MM.1S (cell line): Measurements from ENCODE around the gene RBM47.
"Not testable (repeated sequence)": the region's sequence is repeated elsewhere in the genome, so short reads cannot be mapped to it uniquely, and the experiment has no call there.

Source experiments
- DNase-seq: peaks from one replicate; pipeline ENCODE4 v3.0.0-alpha.2; 2015
- H2AFZ ChIP-seq: fragments of 300-600 bp; sonication (generic); 2 replicates; pipeline ENCODE4 v1.6.0; 2016; ENCODE audit warnings: antibody characterized with exemption, low read length
- H3F3A ChIP-seq: fragments of 300-600 bp; sonication (generic); 2 replicates; pipeline ENCODE4 v1.6.1; 2016; ENCODE audit warnings: mild to moderate bottlenecking, antibody characterized with exemption, low read length, moderate library complexity, mixed read lengths; ENCODE audit not compliant: insufficient read depth
- H3K27ac ChIP-seq: fragments of 300-600 bp; sonication (generic); 2 replicates; pipeline ENCODE4 v1.5.1; 2016; ENCODE audit warnings: mild to moderate bottlenecking, low read length
- H3K27me3 ChIP-seq: fragments of 300-600 bp; sonication (generic); replicated peaks from 2 replicates; pipeline ENCODE4 v1.6.0; 2016; ENCODE audit warnings: low read length; ENCODE audit not compliant: insufficient read depth
- H3K36me3 ChIP-seq: fragments of 300-600 bp; sonication (generic); replicated peaks from 2 replicates; pipeline ENCODE4 v1.6.1; 2016; ENCODE audit warnings: mild to moderate bottlenecking, low read length, mixed read lengths; ENCODE audit not compliant: insufficient read depth
- H3K4me1 ChIP-seq: fragments of 300-600 bp; sonication (generic); 2 replicates; pipeline ENCODE4 v1.6.1; 2016; ENCODE audit warnings: low read length, mixed read lengths
- H3K4me2 ChIP-seq: fragments of 300-600 bp; sonication (generic); 2 replicates; pipeline ENCODE4 v1.6.0; 2016; ENCODE audit warnings: low read depth, low read length
- H3K4me3 ChIP-seq: fragments of 300-600 bp; sonication (generic); 2 replicates; pipeline ENCODE4 v1.5.1; 2016; ENCODE audit warnings: low read length, mixed read lengths
- H3K79me2 ChIP-seq: fragments of 300-600 bp; sonication (generic); 2 replicates; pipeline ENCODE4 v1.6.1; 2016; ENCODE audit warnings: mixed run types, low read length, mixed read lengths
- H3K9ac ChIP-seq: fragments of 300-600 bp; sonication (generic); 2 replicates; pipeline ENCODE4 v1.6.1; 2016; ENCODE audit warnings: low read length, mixed read lengths
- H3K9me2 ChIP-seq: fragments of 300-600 bp; sonication (generic); replicated peaks from 2 replicates; pipeline ENCODE4 v1.6.1; 2016; ENCODE audit warnings: mild to moderate bottlenecking, low read length, mixed read lengths; ENCODE audit not compliant: insufficient read depth
- H3K9me3 ChIP-seq: fragments of 300-600 bp; sonication (generic); replicated peaks from 2 replicates; pipeline ENCODE4 v1.6.1; 2016; ENCODE audit warnings: mild to moderate bottlenecking, low read length, mixed read lengths; ENCODE audit not compliant: insufficient read depth
- H4K20me1 ChIP-seq: fragments of 300-600 bp; sonication (generic); 2 replicates; pipeline ENCODE4 v1.6.1; 2016; ENCODE audit warnings: mild to moderate bottlenecking, low read length, moderate library complexity, mixed read lengths; ENCODE audit not compliant: insufficient read depth
- CTCF ChIP-seq: fragments of 300-600 bp; sonication (generic); IDR thresholded peaks from 2 replicates; pipeline ENCODE4 v1.5.1; 2016; ENCODE audit warnings: antibody characterized with exemption, low read length, mixed read lengths
- EZH2 ChIP-seq: fragments of 300-600 bp; sonication (generic); optimal IDR thresholded peaks from 2 replicates; pipeline ENCODE3; 2017; ENCODE audit warnings: low read depth, mild to moderate bottlenecking, antibody characterized with exemption, low read length, mixed read lengths
- EZH2phosphoT487 ChIP-seq: fragments of 300-600 bp; sonication (generic); IDR thresholded peaks from 2 replicates; pipeline ENCODE4 v1.6.1; 2018; ENCODE audit warnings: antibody characterized with exemption, low read length

Gene RBM47

GRCh38 chr4:40546969-40547788 lies 82.5 kb downstream of the RBM47 start:
- Histone ChIP-seq H3K36me3 (no peaks in the 10 kb centered on the region), H4K20me1 (no peaks in the 10 kb centered on the region), H3K9ac (no peak overlapping the region), H3K4me1 (no peaks in the 10 kb centered on the region), H3K9me3 (no peaks in the 10 kb centered on the region), H3K4me3 (no peak overlapping the region), H3K4me2 (no peak overlapping the region), H3K27ac (no peak overlapping the region), H2AFZ (no peak overlapping the region), H3K79me2 (peaks cover 64% of the 10 kb centered on the region), H3F3A (peaks cover 8% of the 10 kb centered on the region), H3K9me2 (no peaks in the 10 kb centered on the region), H3K27me3 (no peaks in the 10 kb centered on the region)
- DNase-seq = no peak
- no peak for TF ChIP-seq EZH2phosphoT487
- no peak for TF ChIP-seq EZH2
- TF ChIP-seq CTCF = no peak

GRCh38 chr4:40546506-40546905 lies 83.2 kb downstream of the RBM47 start:
- H3K79me2 ChIP-seq = peaks cover 67% of the 10 kb centered on the region
- H3K4me3 ChIP-seq = no peak overlapping the region
- no peak overlapping the region for H3K27ac ChIP-seq
- no peaks in the 10 kb centered on the region for H4K20me1 ChIP-seq
- no peak overlapping the region for H3K4me2 ChIP-seq
- H3K9me2 ChIP-seq = no peaks in the 10 kb centered on the region
- DNase-seq = no peak
- TF ChIP-seq EZH2phosphoT487 (no peak), EZH2 (no peak), CTCF (no peak)
- no peak overlapping the region for H3K9ac ChIP-seq
- no peak overlapping the region for H2AFZ ChIP-seq
- peaks cover 8% of the 10 kb centered on the region for H3F3A ChIP-seq
- no peaks in the 10 kb centered on the region for H3K27me3 ChIP-seq
- no peaks in the 10 kb centered on the region for H3K4me1 ChIP-seq
- no peaks in the 10 kb centered on the region for H3K9me3 ChIP-seq
- no peaks in the 10 kb centered on the region for H3K36me3 ChIP-seq

- not testable (repeated sequence) for H3K4me2 ChIP-seq, H3K9me2 ChIP-seq, H3K9me3 ChIP-seq, H3K4me1 ChIP-seq, H2AFZ ChIP-seq, H3F3A ChIP-seq, H3K36me3 ChIP-seq, H3K27me3 ChIP-seq, H3K9ac ChIP-seq, H3K4me3 ChIP-seq, DNase-seq, H4K20me1 ChIP-seq, H3K27ac ChIP-seq
- peaks cover 65% of the 10 kb centered on the region for H3K79me2 ChIP-seq
Observed at GRCh38 chr4:40545487-40545886, 84.2 kb downstream of the RBM47 start.

GRCh38 chr4:40544221-40544620 lies 85.4 kb downstream of the RBM47 start:
- Histone ChIP-seq H3K9ac (no peak overlapping the region), H3K36me3 (no peaks in the 10 kb centered on the region), H3K9me3 (no peaks in the 10 kb centered on the region), H3F3A (no peaks in the 10 kb centered on the region), H3K4me2 (no peak overlapping the region), H3K27me3 (no peaks in the 10 kb centered on the region), H2AFZ (no peak overlapping the region), H3K79me2 (peaks cover 54% of the 10 kb centered on the region), H3K4me1 (no peaks in the 10 kb centered on the region), H3K9me2 (no peaks in the 10 kb centered on the region), H4K20me1 (no peaks in the 10 kb centered on the region), H3K4me3 (no peak overlapping the region), H3K27ac (no peak overlapping the region)
- no peak for DNase-seq
- TF ChIP-seq EZH2 (no peak), EZH2phosphoT487 (no peak), CTCF (no peak)
